T-helper 1 cell treated with Interleukin-12 subunit alpha and Interleukin-12 subunit beta and Interleukin-4 antibody, amounts not matched to agents 30 μg/mL and 1 μg/mL, for 36 hours (primary cell): ENCODE data around the gene CSNK1G2.

Experiments used
- H3K27ac Mint-ChIP-seq: one replicate; pipeline ENCODE4 v1.8.0; 2021; ENCODE audit warnings: mild to moderate bottlenecking, mixed read lengths
- H3K27me3 Mint-ChIP-seq: one replicate; pipeline ENCODE4 v1.8.0; 2021; ENCODE audit warnings: low read depth, mixed read lengths
- H3K36me3 Mint-ChIP-seq: one replicate; pipeline ENCODE4 v1.8.0; 2021; ENCODE audit warnings: low read depth, mixed read lengths
- H3K4me1 Mint-ChIP-seq: one replicate; pipeline ENCODE4 v1.8.0; 2021; ENCODE audit warnings: low read depth, mixed read lengths
- H3K4me3 Mint-ChIP-seq: one replicate; pipeline ENCODE4 v1.8.0; 2021; ENCODE audit warnings: mild to moderate bottlenecking, moderate library complexity, mixed read lengths
- H3K9me3 Mint-ChIP-seq: one replicate; pipeline ENCODE4 v1.8.0; 2021; ENCODE audit warnings: mixed read lengths

Gene CSNK1G2

DNA sequence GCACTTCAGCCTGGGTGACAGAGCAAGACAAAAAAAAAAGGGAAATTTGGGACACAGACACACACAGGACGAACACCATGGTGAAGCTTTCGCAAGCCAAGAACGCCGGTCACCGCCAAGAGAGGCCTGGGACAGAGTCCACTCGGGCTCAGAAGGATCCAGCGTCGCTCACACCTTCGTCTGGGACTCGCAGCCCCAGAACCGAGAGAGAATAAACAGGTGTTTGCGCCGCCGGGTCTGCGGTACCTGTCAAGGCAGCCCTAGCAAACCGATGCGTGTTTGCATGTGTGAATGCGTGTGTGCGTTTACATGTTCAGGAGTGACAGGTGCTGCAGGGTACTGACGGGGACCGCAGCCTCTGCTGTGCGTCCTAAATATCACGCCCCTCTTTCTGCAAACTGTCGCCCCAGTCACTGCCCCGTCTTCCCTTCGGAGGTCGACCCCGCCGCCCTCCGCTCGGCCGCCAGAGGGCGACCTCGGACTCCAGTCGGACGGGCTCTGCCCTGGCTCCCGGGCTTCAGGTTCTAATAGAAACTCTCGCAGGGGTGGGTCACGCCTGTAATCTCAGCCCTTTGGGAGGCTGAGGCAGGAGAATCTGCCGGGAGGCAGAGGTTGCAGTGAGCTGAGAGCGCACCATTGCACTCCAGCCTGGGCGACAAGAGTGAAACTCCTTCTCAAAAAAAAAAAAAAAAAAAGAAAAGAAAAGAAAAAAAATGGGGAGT lies 11.8 kb upstream of the CSNK1G2 start:
- H3K4me1 Mint-ChIP-seq, result peaks cover 18% of the 10 kb centered on the region
- peak overlapping the region; percentile 75 for H3K4me3 Mint-ChIP-seq
- H3K27ac Mint-ChIP-seq, result no peak overlapping the region

DNA sequence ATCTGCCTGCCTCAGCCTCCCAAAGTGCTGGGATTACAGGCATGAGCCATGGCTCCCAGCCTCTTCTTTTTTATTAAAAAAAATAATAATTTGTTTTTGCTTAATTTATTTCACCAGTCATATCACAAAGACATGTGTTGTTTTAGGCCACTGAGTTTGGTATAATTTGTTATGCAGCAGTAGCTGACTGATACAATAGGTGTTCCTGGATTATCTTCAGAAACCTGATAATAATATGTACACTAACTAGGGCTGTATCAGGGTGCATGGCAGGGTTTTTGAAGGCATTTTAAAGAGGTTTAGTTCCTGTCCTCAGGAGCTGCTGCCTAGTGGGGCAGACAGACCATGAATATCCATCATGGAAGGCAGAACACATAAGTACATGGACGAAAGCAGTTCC lies 9.5 kb upstream of the CSNK1G2 start:
- Mint-ChIP-seq H3K36me3 (peaks cover 24% of the 10 kb centered on the region), H3K4me1 (peaks cover 22% of the 10 kb centered on the region), H3K27ac (no peak overlapping the region), H3K27me3 (no peaks in the 10 kb centered on the region), H3K9me3 (peaks cover 20% of the 10 kb centered on the region), H3K4me3 (no peak overlapping the region)

More for the DNA sequence above, 11.8 kb upstream of the CSNK1G2 start:
- Mint-ChIP-seq H3K27me3 (no peaks in the 10 kb centered on the region), H3K9me3 (peaks cover 15% of the 10 kb centered on the region), H3K36me3 (peaks cover 13% of the 10 kb centered on the region)

- Mint-ChIP-seq H3K36me3 (peaks cover 28% of the 10 kb centered on the region), H3K4me1 (peaks cover 25% of the 10 kb centered on the region), H3K27me3 (no peaks in the 10 kb centered on the region), H3K27ac (no peak overlapping the region), H3K9me3 (peaks cover 20% of the 10 kb centered on the region), H3K4me3 (no peak overlapping the region)
Measured at GRCh38 chr19:1932395-1932794, 8.6 kb upstream of the CSNK1G2 start.

DNA sequence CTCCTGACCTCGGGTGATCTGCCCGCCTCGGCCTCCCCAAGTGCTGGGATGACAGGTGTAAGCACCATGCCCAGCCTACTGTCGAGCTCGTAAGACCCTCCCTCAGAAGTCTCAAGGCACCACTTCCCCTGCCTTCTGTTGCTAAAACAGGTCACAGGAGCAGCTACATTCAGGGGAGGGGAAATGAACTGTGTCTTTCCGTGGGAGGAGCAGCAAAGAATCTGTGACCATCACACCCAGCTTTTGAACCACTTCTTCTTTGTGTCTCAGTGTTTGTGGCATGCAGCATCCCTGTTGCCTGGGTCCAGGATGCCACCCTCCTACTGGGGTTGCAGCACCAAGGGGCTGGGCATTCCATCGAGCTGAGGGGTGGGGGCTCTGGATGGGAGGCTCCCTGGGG lies 7.7 kb upstream of the CSNK1G2 start:
- peaks cover 20% of the 10 kb centered on the region for H3K4me1 Mint-ChIP-seq
- no peaks in the 10 kb centered on the region for H3K27me3 Mint-ChIP-seq
- H3K36me3 Mint-ChIP-seq, result peaks cover 24% of the 10 kb centered on the region
- peaks cover 20% of the 10 kb centered on the region for H3K9me3 Mint-ChIP-seq
- H3K27ac Mint-ChIP-seq, result no peak overlapping the region
- H3K4me3 Mint-ChIP-seq, result no peak overlapping the region

DNA sequence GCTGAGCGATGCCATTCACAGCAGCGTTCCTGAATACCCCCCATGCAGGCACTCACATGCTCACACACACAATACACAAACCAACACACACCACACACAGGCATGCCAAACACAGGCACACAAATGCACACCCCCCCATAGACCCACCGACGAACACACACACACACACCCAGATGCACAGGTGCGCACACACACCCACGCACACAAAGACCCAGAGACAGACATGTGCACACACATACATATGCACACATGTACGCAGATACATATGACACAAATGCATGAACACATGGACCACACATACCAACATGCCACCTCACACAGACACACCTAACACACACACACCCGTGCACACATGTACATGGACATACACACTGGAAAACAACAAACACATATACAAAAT lies 7.0 kb upstream of the CSNK1G2 start:
- H3K4me1 Mint-ChIP-seq, result peaks cover 20% of the 10 kb centered on the region

DNA sequence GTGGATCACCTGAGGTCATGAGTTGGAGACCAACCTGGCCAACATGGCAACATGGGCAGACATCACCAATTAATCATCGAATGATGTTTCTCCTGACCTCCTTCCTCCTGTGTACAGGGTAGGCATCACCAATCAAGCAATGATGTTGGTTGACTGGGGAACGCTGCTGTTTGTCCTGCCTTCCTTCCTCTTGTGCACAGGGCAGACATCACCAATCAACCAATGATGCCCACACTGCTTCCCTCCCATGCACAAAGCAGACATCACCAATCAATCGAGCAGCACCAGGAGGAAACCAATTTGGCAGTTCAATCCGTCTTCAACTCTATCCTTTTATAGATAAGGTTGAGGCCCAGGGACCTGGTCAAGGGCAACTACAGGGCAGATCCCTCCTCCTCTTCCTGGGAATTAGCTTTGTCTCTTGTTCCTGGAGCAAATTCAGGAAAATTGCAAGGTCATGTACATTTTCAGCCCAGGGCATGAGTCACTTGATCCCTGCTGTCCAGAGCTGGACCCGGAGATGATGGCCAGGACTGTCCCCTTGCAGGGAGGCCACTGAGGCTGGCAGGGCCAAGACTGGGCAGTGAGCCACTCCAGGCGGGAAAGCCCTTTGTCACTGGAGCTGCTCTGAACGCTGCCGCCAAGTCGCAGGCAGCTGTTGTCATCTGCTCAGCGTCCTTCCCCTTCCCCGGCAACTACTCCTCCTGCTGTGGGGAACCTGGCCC lies 5.3 kb upstream of the CSNK1G2 start:
- no peak overlapping the region for H3K27ac Mint-ChIP-seq
- peaks cover 22% of the 10 kb centered on the region for H3K4me1 Mint-ChIP-seq
- peaks cover 27% of the 10 kb centered on the region for H3K36me3 Mint-ChIP-seq
- H3K4me3 Mint-ChIP-seq, result no peak overlapping the region
- H3K27me3 Mint-ChIP-seq, result no peaks in the 10 kb centered on the region
- peaks cover 20% of the 10 kb centered on the region for H3K9me3 Mint-ChIP-seq

More for the DNA sequence above, 7.0 kb upstream of the CSNK1G2 start:
- Mint-ChIP-seq H3K9me3 (peaks cover 20% of the 10 kb centered on the region), H3K27ac (no peak overlapping the region), H3K4me3 (no peak overlapping the region), H3K27me3 (no peaks in the 10 kb centered on the region), H3K36me3 (peaks cover 24% of the 10 kb centered on the region)

GRCh38 chr19:1936430-1936829 lies 4.5 kb upstream of the CSNK1G2 start:
- Mint-ChIP-seq H3K27me3 (no peaks in the 10 kb centered on the region), H3K36me3 (peaks cover 26% of the 10 kb centered on the region), H3K9me3 (peaks cover 19% of the 10 kb centered on the region), H3K27ac (peak overlapping the region; percentile 62), H3K4me1 (peaks cover 22% of the 10 kb centered on the region), H3K4me3 (no peak overlapping the region)

DNA sequence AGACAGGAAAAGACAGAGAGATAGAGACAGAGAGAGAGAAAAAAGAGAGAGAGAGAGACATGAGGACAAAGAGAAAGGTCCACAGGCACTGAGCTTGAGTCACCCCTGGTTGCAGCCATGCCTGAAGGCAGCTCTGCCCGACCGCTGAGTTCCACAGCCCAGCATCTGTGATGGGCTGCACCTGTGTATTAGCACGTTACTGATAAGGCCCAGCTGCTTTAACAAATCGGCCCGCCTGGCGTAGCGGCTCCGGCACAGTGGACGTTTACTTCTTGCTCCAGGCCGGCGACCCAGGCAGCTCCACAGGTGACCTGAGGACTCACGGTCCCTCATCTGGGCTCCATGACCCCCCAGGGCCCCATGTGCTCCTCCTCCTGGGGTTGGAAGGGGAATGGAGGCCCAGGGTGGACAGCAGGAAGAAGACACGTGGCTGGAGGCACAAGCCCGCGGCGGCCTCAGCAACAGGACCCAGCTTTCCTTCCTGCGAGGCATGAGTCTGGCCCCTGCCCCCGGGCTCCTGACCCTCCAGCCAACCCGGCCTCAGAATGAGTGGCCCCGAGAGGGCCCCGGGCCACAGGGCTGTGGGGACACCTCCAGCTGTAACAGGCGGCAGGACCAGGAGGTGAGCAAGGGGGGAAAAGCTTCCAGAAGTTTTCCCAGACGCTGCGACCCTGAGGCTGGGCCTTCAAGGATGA lies 3.9 kb upstream of the CSNK1G2 start:
- H3K4me1 Mint-ChIP-seq, result peaks cover 22% of the 10 kb centered on the region
- peaks cover 23% of the 10 kb centered on the region for H3K36me3 Mint-ChIP-seq
- peak overlapping the region; percentile 62 for H3K27ac Mint-ChIP-seq
- H3K4me3 Mint-ChIP-seq, result no peak overlapping the region
- peaks cover 14% of the 10 kb centered on the region for H3K9me3 Mint-ChIP-seq
- H3K27me3 Mint-ChIP-seq, result no peaks in the 10 kb centered on the region

GRCh38 chr19:1938071-1938470 lies 2.9 kb upstream of the CSNK1G2 start:
- Mint-ChIP-seq H3K4me1 (peaks cover 25% of the 10 kb centered on the region), H3K36me3 (peaks cover 29% of the 10 kb centered on the region), H3K27me3 (no peaks in the 10 kb centered on the region), H3K4me3 (no peak overlapping the region), H3K27ac (peak overlapping the region; percentile 41), H3K9me3 (peaks cover 10% of the 10 kb centered on the region)

DNA sequence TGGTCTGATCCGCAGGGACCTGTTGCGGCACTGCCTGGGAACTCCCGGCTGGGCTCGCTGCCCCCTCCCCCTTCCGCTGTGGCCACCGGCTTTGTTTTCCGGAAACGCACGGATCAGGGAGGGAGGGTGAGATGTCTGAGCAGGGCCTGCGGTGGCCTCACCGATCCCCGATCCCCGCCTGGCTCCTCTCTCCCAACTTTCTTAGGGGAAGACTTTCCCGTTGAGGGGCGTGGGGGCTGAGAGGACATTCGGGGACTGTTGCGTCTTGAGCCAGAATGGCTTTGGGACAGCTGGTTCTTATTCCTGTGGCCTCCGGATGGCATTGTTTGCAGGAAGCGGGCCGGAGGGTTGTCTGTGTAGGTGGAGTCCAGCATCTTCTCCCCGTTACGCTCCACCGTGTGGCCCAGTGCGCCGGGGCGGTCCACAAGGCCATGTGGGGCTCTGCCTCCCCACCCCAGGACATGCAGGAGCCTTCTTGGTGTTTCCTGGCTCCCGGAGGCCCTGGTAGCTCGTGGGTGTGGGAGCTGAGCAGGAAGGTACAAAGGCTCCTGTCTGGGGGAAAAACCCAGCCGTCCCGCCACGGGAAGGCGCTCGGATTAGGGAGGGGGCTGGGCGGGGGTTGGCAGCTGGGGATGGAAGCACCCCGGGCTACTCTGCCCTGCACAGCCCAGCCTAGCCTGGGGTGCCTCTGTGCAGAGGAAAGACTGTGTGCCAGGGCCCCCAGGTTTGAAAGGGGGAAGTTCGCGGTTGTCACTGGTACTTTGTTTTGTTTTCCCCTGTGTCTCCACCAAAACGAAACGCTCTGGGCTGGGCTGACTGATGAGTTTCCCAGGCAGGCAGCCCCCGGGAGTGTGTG lies 1.3 kb downstream of the CSNK1G2 start:
- Mint-ChIP-seq H3K4me1 (peaks cover 24% of the 10 kb centered on the region), H3K4me3 (peak overlapping the region; percentile 90), H3K9me3 (no peaks in the 10 kb centered on the region)

DNA sequence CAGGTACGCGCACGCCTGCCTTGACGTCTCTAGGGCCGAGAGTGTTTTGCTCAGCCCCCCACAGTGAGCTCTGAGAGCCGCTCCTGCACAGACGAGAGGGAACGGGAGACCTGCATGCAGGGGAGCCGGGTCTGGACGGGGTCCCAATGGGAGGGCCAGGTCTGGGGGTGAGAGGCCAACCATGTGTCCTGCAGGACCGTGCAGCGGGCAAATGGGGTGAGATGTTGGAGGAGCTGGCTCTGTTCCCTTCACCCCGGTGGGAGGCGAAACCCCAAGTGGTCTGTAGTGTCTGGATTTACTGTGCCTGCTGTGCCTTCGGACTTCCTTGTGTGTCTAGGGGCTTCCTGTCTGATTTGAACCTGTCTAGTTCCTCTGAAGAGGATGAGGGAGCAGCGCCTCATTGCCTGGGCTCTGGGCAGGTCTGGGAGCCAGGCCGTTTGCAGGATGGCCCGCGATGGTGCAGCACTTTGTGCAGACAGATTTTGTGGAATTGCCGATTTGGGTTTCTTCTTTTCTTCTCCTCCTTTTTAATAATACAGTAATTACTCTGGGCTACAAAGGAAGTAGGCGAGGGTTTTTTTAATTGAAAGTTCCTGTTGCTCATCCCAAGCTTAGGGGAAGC lies 2.1 kb downstream of the CSNK1G2 start:
- Mint-ChIP-seq H3K4me3 (peak overlapping the region; percentile 90), H3K27me3 (no peaks in the 10 kb centered on the region), H3K27ac (peak overlapping the region; percentile 89), H3K4me1 (peaks cover 23% of the 10 kb centered on the region), H3K36me3 (peaks cover 14% of the 10 kb centered on the region), H3K9me3 (no peaks in the 10 kb centered on the region)

More for the DNA sequence above, 1.3 kb downstream of the CSNK1G2 start:
- Mint-ChIP-seq H3K27ac (peak overlapping the region; percentile 89), H3K36me3 (peaks cover 15% of the 10 kb centered on the region), H3K27me3 (no peaks in the 10 kb centered on the region)

DNA sequence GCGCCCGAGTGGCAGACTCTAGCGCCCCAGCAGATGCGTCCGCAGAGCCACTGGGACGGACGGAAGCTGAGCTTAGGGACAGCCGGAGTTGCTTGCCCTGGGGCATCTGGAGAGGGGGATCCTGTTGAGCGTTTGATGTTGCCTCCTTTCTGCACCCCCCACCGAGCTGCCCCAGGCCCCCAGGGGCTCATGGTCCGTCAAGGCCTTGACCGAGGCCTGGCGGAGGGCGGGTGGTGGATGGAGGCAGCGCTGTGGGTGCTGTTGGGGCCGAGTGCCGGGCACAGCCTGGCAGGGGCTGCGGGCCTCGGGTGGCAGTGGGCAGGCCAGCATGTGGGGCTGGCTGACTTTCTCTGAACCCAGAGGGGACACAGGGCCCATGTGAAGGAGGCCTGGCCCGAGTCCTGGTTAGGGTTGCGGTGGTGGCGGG lies 2.7 kb downstream of the CSNK1G2 start:
- Mint-ChIP-seq H3K4me3 (peak overlapping the region; percentile 90), H3K36me3 (peaks cover 17% of the 10 kb centered on the region), H3K4me1 (peaks cover 23% of the 10 kb centered on the region), H3K27me3 (no peaks in the 10 kb centered on the region), H3K27ac (peak overlapping the region; percentile 89), H3K9me3 (no peaks in the 10 kb centered on the region)

DNA sequence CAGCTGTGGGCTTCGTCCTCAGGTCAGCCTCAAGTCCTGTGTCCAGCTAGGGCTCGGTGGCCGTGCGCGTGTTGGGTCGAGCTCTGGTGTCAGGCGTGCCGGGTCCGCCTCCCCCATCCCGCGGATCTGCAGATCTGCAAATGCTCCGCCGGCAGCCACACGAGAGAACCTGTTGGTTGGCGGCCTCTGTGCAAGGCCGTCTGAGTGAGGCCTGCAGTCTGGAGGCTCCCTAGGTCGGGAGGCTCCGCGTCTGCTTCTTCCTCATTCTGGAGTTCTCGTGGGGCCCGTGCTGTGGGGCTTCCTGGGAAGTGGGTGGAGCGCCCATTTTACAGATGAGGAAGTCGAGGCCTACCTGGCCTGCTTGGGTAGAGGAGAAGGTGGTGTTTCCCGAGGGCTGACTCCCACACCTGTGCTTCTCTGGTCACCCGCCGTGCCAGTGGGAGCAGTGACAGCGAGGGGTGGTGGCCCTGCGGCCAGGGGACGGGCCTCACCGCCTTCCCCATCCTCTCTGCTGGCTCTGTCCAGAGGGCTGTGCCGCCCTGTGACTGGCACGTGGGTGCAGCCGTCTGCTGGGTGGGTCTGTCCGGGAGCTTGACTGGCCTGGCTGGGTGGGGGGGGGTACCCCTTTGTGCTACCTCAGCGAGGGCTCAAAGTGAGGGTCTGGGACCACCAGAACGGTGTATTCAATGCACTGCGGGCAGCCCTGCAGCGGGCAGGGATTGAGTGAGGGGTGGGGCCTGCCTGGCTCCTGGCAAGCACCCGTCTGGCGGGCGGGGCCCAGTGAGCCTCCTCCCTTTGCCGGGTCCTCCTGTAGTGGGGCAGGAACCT lies 3.3 kb downstream of the CSNK1G2 start:
- Mint-ChIP-seq H3K4me3 (no peak overlapping the region), H3K9me3 (no peaks in the 10 kb centered on the region), H3K36me3 (peaks cover 21% of the 10 kb centered on the region), H3K27ac (no peak overlapping the region), H3K27me3 (no peaks in the 10 kb centered on the region), H3K4me1 (peaks cover 25% of the 10 kb centered on the region)
